Measurements from ENCODE around the gene WDR7.

DNA sequence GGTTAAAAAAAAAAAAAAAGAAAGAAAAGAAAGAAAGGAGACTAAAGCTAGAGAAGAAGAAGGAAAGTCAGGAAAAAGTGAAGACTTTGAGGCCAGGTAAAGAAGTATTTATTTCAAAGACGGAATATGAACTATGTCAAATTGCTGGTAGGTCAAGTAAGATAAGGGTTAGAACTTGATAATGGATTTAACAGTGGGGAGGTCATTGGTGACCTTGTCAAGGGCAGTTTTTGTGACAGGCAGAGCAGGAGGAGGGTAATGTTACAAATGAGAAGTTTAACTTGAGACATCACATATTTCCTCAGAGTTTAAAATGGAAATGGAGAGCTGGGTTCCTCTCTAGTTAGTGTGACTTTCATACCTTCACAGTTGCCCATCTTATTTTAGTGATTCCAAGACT, 9.5 kb downstream of the WDR7 start:
- TF ChIP-seq POLR2A (IDR thresholded peaks at IDR 0.05) = no peak
- no peak for TF ChIP-seq CTCF (IDR thresholded peaks at IDR 0.05)

Measured in testis (tissue), 2 donors.